DLD1 (cell line): ENCODE data around the gene PTPRE.

ENCODE experiments used
- in situ Hi-C: cut with HindIII; loops from 2 replicates; pipeline ENCODE4 v1.10.0; 2017; ENCODE audit warnings: low sequenced_read_pairs

PTPRE gene

DNA sequence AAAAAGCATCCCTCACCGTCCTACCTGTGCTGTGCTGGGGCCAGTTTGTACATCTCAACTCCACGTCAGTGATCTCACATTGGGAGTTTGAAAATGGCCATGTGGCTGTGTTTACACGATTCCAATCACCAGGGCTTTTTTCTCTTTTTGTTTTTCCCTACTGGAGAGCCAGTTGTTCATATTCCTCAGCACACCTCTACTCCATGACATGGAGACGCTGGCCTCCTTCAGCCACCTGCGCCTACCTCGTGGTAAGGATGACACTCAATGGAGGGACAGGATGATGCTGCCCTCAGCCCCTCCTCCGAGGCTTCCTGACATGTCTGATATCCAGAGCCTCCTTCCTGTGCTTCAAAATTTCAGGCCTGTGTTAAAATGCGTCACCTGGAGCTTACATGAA lies 24.5 kb upstream of the PTPRE start:
- in situ Hi-C loops, result no loop called here

DNA sequence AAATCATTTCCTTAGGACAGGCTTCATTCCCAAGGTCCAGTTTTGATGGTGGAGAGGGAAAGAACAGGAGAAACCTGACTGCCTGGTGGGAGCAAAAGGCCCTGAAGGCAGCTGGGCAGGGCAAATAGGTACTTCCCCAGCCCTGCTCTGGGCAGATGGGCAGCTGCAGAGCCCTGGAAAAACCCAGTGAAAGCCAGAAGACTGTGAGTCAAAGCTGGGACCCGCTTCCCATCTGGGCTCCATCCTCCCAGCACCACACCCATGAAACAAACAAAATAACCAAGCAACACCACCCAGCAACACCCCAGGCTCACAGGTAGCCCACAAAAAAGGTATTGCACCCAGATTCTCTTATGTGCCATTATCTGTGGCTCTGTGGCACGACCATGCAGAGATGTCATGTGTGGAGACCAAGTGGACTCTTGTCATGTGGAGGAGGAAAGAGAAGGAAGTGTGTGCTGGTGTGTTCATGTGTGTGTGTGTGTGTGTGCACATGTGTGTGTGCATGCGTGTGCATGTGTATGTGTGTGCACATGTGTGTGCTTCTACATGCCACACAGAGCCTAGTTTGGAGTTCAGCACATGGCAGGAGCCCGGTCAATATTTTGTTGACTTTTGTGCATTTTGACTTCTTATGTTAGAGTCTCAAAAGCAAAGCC lies 24.0 kb upstream of the PTPRE start:
- in situ Hi-C loops, result no loop called here

DNA sequence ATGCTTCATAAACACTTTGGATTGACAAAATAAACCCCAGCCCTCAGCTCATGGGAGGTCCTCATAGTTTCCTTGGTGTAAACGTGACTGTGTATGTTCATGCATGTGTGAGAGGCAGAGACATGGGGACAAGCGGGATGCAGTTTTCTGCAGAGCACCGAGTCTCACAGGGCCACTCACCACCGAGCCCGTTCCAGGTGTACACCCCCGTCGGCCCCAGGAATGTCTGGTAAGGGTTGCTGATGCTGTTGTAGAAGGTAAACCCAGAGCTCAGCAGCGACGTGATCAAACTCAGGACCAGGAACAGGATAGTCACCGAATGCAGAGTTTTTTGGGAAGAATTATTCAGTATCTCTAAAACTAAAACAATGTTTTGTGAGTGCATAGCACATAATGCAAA lies 23.4 kb upstream of the PTPRE start:
- in situ Hi-C loops, result no loop called here

DNA sequence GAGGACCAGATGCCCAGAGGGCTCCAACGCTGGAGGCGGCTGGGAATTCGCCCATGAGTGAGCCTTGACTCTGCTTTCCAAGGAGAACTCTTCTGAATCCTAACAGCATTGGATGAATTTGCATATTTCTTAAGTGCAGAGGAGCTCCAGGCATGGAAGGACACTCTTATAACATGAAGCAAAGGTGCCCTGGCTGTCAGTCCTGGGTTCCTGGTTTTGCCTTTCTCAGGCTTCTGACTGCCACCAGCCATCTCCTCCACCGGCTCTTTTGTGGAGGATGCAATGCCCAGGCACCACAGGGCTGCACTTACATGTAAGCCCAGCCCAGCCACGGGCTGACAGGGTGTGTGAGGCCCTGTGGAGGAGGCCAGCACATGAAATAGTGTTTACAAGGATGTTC lies 22.4 kb upstream of the PTPRE start:
- in situ Hi-C loops, result no loop called here

DNA sequence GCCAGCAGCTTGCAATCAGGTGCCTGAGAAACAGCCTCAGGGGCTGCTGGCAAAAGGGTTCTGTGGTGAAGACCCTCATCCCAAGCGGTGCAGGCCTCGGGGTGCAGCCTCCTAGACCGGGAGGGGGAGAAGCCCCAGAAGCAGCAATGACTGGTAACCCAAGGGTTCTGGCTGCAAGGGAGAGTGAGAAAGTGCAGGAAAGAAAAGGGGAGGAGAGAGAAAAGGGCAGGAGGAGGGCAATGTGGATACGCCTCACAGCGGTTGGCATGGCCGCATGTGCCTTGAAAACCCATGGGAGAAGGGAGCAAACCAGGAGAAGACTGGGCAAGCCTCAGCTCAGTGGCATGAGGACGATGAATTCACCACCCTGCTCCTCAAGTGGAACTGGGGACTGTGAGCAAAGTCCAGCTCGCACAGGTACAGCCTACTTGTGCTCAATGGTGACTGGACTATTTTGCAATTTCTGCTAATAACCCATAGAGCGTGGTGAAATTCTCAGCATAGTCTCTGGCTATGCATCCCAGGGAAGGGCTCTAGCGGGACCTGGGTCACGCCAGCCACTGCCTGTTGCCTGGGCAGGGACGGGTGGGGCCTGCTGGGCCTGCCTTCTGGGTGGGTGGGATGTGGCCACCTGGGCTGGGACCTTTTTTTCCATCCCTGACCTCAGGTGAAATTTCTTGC lies 20.4 kb upstream of the PTPRE start:
- in situ Hi-C loops, result no loop called here

DNA sequence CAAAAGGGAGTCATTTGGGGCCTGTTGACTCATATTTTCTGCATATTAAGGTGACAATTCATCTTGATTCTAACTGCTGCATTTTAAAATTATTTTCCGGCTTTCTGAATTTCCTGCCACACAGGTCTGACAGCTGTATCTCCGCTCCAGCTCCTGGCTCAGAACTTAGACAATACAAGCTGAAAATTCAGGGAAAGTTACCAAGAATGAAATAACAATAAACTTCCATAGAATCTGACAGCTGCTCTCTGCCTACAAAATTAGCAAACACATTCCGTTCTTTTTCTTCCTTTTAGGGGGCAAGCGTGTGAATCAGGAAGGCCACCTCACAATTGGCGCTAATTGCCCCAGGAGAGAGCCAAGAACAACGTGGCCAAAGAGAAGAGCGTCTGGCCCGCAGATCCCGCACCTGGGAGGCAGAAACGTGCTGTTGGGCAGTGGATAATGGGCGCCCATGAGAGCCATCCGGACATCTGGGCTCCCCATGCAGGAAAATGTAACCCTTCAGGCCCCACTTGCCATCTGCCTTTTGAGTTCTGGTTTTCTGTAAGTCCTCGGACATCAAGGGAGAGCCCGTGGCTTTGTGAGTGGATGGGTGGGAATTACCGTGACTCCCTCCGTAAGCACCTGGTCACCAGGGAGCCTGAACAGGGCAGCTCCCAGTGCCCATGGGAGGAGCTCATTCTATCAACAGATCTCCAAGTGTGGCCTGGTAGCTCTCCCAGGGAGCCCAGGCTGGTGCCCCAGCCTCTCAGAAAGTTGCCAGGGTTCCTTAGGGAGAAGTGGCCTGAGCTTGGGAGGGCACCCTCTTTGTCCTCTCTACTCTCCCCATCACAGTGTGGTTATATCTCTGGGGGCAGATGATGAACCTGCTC lies 19.1 kb upstream of the PTPRE start:
- in situ Hi-C loops, result no loop called here

DNA sequence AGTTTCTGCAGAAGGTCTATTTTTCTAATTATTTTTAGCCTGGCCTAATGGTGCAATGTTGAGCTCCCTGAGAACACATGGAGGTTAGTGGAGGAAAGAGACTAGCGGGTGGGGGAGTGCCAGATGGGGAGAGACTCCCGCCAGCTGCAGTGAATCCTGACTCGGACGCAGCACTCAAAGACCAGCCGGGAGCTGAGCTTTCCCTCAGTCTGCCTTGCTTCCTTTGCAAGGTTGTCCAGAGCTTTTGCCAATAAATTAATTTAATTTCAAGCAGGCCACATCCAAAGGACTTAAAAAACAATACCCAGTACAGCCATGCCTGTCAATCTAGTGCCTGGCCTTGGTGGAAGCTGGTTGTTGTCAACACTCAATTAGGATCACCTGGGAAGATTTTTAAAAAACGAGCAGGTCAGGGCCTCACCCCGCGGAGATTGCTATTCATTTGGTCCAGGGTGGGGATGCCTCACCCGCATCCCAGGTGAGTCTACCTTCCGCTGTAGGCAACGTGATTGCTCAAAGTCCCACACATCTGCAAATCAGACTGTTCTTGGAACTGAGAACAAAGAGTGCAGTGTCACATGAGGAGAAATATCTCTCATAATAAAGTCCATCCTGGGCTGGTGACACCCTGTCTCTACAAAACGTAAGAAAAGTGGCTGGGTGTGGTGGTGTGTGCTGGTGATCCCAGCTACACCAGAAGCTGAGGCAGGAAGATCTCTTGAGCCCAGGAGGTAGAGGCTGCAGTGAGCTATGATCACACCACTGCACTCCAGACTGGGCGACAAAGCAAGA lies 18.2 kb upstream of the PTPRE start:
- in situ Hi-C loops, result no loop called here

DNA sequence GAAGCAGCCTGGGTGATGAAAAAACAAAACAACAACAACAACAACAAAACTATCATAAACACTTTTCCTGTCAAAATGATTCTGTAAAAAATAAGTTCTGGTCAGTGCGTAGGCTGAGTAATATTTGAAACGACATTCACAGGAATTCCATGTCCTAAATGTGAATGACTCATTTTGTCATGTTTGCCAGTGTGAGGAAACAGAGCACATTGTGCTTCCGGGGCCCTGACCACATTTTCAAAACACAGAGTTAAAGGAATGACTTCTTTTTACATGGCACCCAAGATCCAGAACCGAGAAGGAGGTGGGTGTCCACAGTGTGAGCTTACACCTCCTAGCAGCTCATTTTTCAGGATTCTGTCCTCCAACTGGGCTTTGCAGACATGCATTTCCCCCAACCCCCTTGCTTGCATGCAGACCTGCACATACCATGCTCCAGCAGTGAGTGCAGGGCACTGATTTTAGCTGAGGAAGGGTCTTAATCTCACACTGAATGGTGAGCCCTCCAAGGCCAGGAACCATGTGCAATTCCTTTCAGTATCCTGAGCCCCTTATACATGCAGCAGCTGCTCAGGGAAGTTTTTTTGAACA lies 17.2 kb upstream of the PTPRE start:
- in situ Hi-C loops, result no loop called here

DNA sequence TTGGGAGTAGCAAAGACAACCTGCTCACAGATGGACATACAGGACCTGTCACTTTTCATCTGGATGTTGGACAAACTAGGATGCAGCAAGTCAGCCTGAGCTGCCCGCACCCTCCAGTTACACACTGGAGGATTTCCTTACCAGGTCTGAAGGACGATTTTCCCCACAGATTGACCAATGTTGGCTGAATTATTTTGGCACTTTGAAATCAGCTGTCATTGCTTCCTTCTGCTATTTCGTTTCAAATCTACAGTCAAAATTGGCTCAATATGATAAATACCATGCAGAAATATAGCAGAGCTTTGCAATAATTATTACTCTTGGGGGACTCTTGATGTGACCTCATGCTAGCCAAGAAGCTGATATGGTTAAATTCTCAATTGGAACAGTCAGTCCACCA lies 16.7 kb upstream of the PTPRE start:
- in situ Hi-C loops, result no loop called here

DNA sequence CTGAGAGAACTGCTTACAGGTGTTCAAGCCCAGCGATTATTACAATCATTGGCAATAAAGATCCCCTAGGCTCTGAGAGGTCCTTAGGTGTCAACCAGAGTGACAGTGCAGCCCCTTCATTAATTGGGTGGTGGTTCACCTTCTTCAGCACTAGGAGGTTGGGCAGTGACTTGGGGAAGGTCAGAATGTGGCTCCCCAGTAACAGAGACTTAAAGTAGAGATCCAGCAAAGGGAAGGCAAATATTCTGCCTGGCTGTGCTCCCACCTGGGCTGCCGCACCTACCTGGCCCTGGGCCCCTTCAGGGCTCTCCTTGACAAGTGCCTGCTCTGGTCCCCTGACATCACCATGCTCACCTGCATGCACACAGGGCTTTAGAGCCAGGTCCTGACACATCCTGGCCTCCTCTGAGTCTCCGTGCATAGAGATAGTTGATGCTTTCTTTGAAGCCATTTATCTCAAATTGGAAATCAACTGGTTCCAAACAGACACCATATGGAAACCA lies 16.0 kb upstream of the PTPRE start:
- in situ Hi-C loops, result no loop called here

DNA sequence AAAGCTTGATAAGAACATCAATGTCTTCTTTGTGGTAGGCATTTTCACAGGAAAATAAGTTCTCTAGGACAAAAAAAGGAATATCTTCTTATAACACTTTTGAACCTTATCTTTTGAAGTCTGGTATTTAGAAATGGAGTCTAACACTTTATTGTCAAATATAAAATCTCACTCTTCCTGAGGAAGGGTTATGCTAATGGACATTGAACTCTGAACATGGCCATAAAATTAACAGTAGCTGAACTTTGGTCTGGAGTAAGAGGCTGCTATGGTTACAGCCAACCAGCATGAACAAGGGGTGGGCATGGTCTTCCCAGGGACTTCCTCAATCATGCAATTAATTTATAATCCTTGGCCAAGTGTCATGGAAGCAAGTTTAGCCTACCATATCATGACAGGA lies 14.2 kb upstream of the PTPRE start, which contains the start of gene CLRN3:
TSS of gene CLRN3 (minus strand) at position 199 of the 400 bp plus-strand sequence. CDS start at position 42, 157 bp downstream.
- in situ Hi-C loops, result no loop called here

DNA sequence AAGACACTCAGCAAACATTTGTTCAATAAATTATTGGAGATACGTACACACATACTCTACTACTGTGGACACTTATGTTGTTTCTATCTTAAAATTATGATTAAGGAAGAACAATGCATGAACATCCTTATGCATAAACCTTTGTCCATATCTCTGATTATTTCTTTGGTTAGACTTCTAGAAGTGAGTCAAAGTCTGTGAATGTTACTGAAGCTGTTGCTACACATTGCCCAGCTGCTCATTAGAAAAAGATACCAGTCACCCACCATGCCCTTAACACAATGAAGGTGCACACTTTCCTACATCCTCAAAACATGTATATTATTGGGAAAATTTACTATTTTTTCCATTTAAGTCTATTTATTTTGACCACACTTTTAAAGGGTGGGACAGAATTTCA lies 12.8 kb upstream of the PTPRE start:
- in situ Hi-C loops, result no loop called here

DNA sequence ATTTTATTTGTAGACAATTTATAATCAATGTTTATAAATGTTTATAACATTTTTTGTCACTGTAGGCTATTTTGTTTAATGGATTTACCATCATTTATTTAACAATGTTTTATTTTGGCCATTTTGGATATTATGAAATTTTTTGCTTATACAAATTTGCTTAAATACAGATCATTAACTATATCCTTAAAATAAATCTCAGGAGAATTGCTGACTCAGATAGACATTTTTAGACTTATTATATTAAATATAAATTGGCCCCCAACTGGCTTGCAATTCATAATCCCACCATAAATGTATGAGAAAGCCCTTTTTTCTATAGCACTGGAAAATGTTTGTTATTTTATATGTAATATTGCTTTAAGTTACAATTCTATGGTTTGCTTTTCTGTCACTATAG lies 10.3 kb upstream of the PTPRE start:
- in situ Hi-C loops, result no loop called here

DNA sequence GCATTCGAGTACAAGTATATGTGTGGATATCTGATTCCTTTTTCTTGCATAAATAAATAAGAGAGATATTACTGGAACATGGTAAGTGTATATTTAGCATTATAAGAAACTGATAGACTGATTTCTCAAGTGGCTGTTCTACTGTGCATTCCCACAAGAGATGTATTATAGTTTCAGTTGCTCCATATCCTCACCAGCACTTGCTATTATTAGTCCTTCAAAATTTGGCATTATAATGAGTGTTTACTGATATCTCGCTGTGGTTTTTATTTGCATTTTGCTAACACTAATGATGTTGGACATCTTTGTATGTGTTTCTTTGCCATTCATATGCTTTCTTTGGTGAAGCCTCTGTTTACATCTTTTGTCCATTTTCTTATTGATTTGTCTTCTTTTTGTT lies 9.7 kb upstream of the PTPRE start:
- in situ Hi-C loops, result no loop called here

DNA sequence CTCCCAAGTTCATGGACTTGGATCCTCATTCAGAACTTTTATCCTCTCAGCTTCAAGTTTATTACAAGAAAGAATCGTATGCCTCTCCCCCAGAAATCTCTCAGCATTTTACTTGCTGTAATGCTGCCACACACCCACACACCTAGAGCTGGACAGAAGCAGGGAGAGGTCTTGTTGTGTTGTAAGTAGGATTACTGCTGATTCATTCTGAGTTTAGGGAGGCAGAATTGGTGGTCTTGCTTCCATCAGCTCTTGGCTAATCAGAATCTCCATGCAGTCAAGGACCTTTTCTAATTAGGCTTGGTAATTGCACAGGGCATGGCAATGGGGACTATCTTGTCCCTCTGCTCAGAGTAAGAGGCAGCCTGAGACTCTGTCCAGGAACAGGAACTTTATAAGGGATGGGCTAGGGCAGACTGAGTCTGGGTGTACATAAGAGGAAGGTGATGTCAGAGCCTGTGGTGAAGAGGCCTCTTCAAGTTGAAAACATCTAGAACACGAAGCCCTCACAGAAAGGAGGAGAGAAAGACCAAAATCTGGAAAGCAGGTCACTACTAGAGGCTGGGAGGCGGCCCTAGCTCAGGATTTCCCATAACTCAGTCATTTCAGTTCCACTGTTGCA lies 7.0 kb upstream of the PTPRE start:
- in situ Hi-C loops, result no loop called here

DNA sequence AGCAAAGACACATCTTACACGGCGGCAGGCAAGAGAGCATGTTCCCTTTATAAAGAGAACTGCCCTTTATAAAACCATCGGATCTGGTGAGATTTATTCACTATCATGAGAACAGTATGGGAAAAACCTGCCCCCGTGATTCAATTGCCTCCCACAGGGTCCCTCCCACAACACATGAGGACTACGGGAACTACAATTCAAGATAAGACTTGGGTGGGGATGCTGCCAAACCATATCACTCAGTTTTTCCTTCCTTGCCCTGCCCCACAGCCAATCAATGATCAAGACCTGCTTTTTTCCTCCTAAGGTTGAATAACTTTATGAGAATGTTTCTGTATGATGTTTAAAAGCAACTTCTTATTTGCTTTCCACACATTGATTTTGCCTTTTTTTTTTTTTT lies 3.1 kb upstream of the PTPRE start:
- in situ Hi-C loops, result no loop called here

DNA sequence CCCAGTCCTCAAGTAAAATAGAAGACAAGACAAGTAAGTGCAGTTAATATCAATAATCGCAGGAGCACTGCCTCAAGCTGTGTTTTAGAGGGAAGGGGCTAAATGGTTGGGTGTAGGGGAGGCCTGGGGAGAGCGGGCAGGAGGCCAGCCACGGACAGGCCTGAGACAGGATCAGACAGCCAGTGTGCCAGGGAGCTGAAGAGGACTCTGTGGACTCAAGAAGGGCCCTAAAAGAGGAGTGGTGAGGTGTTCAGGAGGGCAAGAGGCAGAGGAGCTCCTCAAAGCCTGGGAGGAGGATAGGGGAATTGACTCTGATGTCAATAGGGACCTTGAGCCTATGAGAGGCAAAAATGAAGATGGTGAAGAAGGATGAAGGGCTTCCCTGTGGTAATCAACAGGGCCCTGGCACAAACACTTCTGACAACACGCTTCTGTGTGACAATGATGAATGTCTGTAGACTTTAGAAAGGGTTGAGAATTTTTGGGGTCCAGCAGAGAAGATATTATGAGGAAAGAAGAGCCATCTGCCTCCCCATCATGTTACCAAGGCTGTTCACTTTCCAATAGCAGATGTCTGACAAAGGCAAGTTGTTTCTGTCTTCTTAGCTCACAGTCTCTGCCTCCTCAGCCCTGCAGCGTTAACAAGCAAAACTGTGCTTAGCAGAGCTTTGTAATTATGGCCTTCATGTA lies 2.4 kb upstream of the PTPRE start:
- in situ Hi-C loops, result no loop called here

DNA sequence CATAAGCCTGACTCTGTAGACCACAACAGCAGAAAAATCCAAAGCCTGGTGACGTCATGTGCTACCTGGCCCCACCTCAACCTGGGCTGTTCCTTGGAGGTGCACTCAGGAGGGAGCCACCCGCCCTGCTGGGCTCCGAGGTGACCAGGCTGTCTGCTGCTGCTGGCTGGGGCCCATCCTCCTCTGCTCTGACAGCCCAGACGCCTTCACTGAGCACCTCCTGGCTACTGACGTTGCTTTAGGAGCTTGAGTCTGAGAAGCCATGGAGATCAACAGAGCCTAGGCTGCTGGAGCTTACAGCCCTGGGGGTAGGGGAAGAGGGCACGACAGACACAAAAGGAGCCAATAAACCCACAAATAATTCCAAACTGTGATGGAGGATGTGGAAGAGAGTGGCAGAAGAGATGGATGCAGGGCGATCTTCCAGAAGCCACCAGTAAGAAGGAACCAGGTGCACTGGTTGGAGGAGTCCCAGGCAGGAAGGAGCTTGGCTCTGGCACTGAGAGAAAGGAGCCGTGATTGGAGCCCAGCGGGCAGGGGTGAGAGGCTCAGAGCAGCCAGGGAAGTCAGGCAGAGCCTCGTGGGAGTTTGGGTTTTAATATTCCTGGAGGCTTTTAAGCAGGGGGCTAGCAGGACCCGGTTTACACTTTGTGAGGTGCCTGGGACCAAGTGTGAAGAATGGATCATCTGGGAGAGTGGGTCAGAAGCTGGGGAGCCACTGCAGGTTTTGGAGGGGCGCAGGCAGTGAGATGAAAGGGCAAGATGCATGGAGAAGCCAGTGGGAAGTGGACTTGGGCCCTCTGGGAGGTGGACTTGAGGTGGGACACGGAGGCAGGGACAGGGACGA lies 1.7 kb upstream of the PTPRE start:
- in situ Hi-C loops, result no loop called here

DNA sequence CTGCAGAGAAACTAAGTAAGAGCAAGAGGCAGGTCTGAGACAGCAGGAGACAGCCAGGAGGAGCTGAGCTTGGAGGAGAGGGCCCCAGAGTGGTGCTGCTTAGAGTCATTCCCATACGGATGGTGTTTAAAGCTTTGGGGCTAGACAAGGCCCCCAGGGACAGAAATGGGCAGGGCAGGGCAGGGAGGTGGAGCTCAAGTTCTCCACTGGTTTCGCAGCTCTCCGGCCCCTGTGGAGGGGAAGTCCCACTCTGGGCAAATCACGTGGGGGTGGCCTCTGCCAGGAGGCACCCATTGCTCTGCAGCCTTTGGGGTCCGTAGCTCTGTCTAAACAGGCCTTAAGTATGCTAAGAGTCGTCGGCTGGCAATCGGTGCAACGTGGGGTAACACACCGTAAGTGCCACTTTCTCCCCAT lies 1.0 kb upstream of the PTPRE start:
- in situ Hi-C loops, result no loop called here
